HG03039 (cell line): ENCODE data around the gene TEAD1.

Source experiments
- ATAC-seq: cut with Tn5 transposase; IDR thresholded peaks from one replicate; pipeline ENCODE4 v1.9.1; 2021; ENCODE audit warnings: mild to moderate bottlenecking, moderate library complexity; ENCODE audit not compliant: unreplicated experiment

Gene TEAD1

GRCh38 chr11:12761029-12761428 is 86.8 kb downstream of the TEAD1 start:
- ATAC-seq = no peak

GRCh38 chr11:12762278-12762677 is 88.1 kb downstream of the TEAD1 start:
- ATAC-seq = no peak

GRCh38 chr11:12762696-12763324 is 88.6 kb downstream of the TEAD1 start:
- ATAC-seq = no peak

- no peak for ATAC-seq
Observed at GRCh38 chr11:12764187-12764914, 90.1 kb downstream of the TEAD1 start.

- ATAC-seq = no peak
Observed at GRCh38 chr11:12765428-12765827, 91.2 kb downstream of the TEAD1 start.

GRCh38 chr11:12767027-12767426 is 92.8 kb downstream of the TEAD1 start:
- ATAC-seq = no peak

- no peak for ATAC-seq
Observed at GRCh38 chr11:12767577-12767976, 93.4 kb downstream of the TEAD1 start.

GRCh38 chr11:12768726-12769673 is 94.8 kb downstream of the TEAD1 start:
- peak; percentile 72 for ATAC-seq

- ATAC-seq = no peak
Observed at GRCh38 chr11:12769834-12770345, 95.7 kb downstream of the TEAD1 start.

- no peak for ATAC-seq
Observed at GRCh38 chr11:12770435-12770834, 96.2 kb downstream of the TEAD1 start.

- no peak for ATAC-seq
Observed at GRCh38 chr11:12770966-12771597, 96.9 kb downstream of the TEAD1 start.

GRCh38 chr11:12771875-12772274 is 97.7 kb downstream of the TEAD1 start:
- ATAC-seq = no peak

- ATAC-seq = no peak
Observed at GRCh38 chr11:12772324-12772723, 98.1 kb downstream of the TEAD1 start.

- ATAC-seq = no peak
Observed at GRCh38 chr11:12773591-12773990, 99.4 kb downstream of the TEAD1 start.

GRCh38 chr11:12775955-12776354 is 101.7 kb downstream of the TEAD1 start:
- ATAC-seq = no peak

- ATAC-seq = no peak
Observed at GRCh38 chr11:12777208-12777874, 103.1 kb downstream of the TEAD1 start.

- no peak for ATAC-seq
Observed at GRCh38 chr11:12778240-12778905, 104.2 kb downstream of the TEAD1 start.

- ATAC-seq = no peak
Observed at GRCh38 chr11:12783765-12784164, 109.5 kb downstream of the TEAD1 start.

- ATAC-seq = no peak
Observed at GRCh38 chr11:12784445-12784844, 110.2 kb downstream of the TEAD1 start.

GRCh38 chr11:12784987-12785386 is 110.8 kb downstream of the TEAD1 start:
- ATAC-seq = no peak
